HEK293 (cell line): ENCODE results near the gene FSIP1.

Experiments used
- CTCF ChIA-PET: fragments of 350-600 bp; formaldehyde crosslinking; extraction: SDS; loops from one replicate; lab custom pipeline; 2021; ENCODE audit warnings: antibody characterized with exemption; lab: Yijun Ruan, JAX
- POLR2A ChIA-PET: fragments of 300-600 bp; formaldehyde crosslinking; extraction: SDS; loops from one replicate; lab custom pipeline; 2020; ENCODE audit warnings: antibody characterized with exemption, inconsistent platforms; lab: Yijun Ruan, JAX
- H3K27ac ChIP-seq: fragments of 200-500 bp; sonication (Bioruptor generic); 2 replicates; pipeline ENCODE4 v1.5.1; 2014; ENCODE audit warnings: low read depth, low read length, control low read depth, inconsistent platforms; ENCODE audit errors: extremely low read depth
- H3K36me3 ChIP-seq, 2 experiments: fragments of 200-500 bp in 1 of 2; sonication (Bioruptor generic) in 1 of 2; 1 replicate in 1 of 2; 2 replicates in 1 of 2; pipeline ENCODE4 v1.5.1; 2014 to 2017; ENCODE audit warnings: inconsistent platforms in 2 of 2, low read length in 2 of 2; ENCODE audit not compliant: control insufficient read depth in 2 of 2, insufficient read depth in 1 of 2
- H3K4me1 ChIP-seq: fragments of 200-500 bp; sonication (Bioruptor generic); 2 replicates; pipeline ENCODE4 v1.5.1; 2014; ENCODE audit warnings: mild to moderate bottlenecking, low read length, inconsistent platforms; ENCODE audit not compliant: control insufficient read depth, insufficient read depth
- H3K4me3 ChIP-seq: 2 replicates; pipeline ENCODE4 v1.5.1; 2011; ENCODE audit warnings: low read depth, mild to moderate bottlenecking, control low read depth, low read length, moderate library complexity
- H3K9me3 ChIP-seq: fragments of 200-500 bp; sonication (Bioruptor generic); 2 replicates; pipeline ENCODE4 v1.5.1; 2014; ENCODE audit warnings: low read depth, low read length, inconsistent platforms; ENCODE audit not compliant: control insufficient read depth, insufficient read depth
- EGR2 ChIP-seq: fragments of 450-650 bp; formaldehyde crosslinking; IDR thresholded peaks from 2 replicates; pipeline ENCODE4 v1.5.1; 2016; ENCODE audit warnings: low read depth, missing biosample characterization, missing genetic modification characterization
- GLIS1 ChIP-seq: fragments of 450-650 bp; formaldehyde crosslinking; IDR thresholded peaks from 2 replicates; pipeline ENCODE4 v1.5.1; 2016; ENCODE audit warnings: missing biosample characterization, missing genetic modification characterization
- SALL2 ChIP-seq: fragments of 450-650 bp; formaldehyde crosslinking; IDR thresholded peaks from 2 replicates; pipeline ENCODE4 v1.5.0; 2017; ENCODE audit warnings: missing biosample characterization, mild to moderate bottlenecking, missing genetic modification characterization, borderline replicate concordance
- ZFHX2 ChIP-seq: fragments of 450-650 bp; formaldehyde crosslinking; conservative IDR thresholded peaks from 2 replicates; pipeline ENCODE4 v1.5.1; 2016; ENCODE audit warnings: missing biosample characterization, missing genetic modification characterization
- ZFP41 ChIP-seq: fragments of 450-650 bp; formaldehyde crosslinking; IDR thresholded peaks from 2 replicates; pipeline ENCODE4 v1.5.1; 2016; ENCODE audit warnings: missing biosample characterization, missing genetic modification characterization, borderline replicate concordance
- ZFP69B ChIP-seq: fragments of 450-650 bp; formaldehyde crosslinking; IDR thresholded peaks from 2 replicates; pipeline ENCODE4 v1.5.1; 2016; ENCODE audit warnings: missing biosample characterization, missing genetic modification characterization
- ZIC2 ChIP-seq: fragments of 450-650 bp; formaldehyde crosslinking; IDR thresholded peaks from 2 replicates; pipeline ENCODE4 v1.5.1; 2016; ENCODE audit warnings: missing biosample characterization, missing genetic modification characterization
- ZNF211 ChIP-seq: fragments of 450-650 bp; formaldehyde crosslinking; IDR thresholded peaks from 2 replicates; pipeline ENCODE4 v1.5.1; 2016; ENCODE audit warnings: low read depth, missing biosample characterization, missing genetic modification characterization
- ZNF221 ChIP-seq: fragments of 450-650 bp; formaldehyde crosslinking; IDR thresholded peaks from 2 replicates; pipeline ENCODE4 v1.5.1; 2017; ENCODE audit warnings: missing biosample characterization, missing genetic modification characterization, borderline replicate concordance
- ZNF366 ChIP-seq: fragments of 450-650 bp; formaldehyde crosslinking; conservative IDR thresholded peaks from 2 replicates; pipeline ENCODE4 v1.5.1; 2016; ENCODE audit warnings: missing biosample characterization, missing genetic modification characterization
- ZNF433 ChIP-seq: fragments of 450-650 bp; formaldehyde crosslinking; IDR thresholded peaks from 2 replicates; pipeline ENCODE4 v1.5.1; 2016; ENCODE audit warnings: missing biosample characterization, missing genetic modification characterization, low read depth
- ZNF654 ChIP-seq: fragments of 450-650 bp; formaldehyde crosslinking; IDR thresholded peaks from 2 replicates; pipeline ENCODE4 v1.5.1; 2016; ENCODE audit warnings: low read depth, missing biosample characterization, missing genetic modification characterization
- ZNF660 ChIP-seq: fragments of 450-650 bp; IDR thresholded peaks from 2 replicates; pipeline ENCODE4 v1.5.1; 2018; ENCODE audit warnings: missing biosample characterization, mild to moderate bottlenecking, missing genetic modification characterization
- ZSCAN16 ChIP-seq: fragments of 450-650 bp; formaldehyde crosslinking; IDR thresholded peaks from 2 replicates; pipeline ENCODE4 v1.5.1; 2016; ENCODE audit warnings: missing biosample characterization, missing genetic modification characterization
- ZSCAN30 ChIP-seq: fragments of 450-650 bp; IDR thresholded peaks from 2 replicates; pipeline ENCODE4 v1.5.1; 2018; ENCODE audit warnings: missing biosample characterization, mild to moderate bottlenecking, missing genetic modification characterization, moderate library complexity
- ZXDB ChIP-seq: fragments of 450-650 bp; formaldehyde crosslinking; IDR thresholded peaks from 2 replicates; pipeline ENCODE4 v1.5.1; 2016; ENCODE audit warnings: missing biosample characterization, missing genetic modification characterization
- TF ChIP-seq, protein P1 (sequence below): fragments of 450-650 bp; formaldehyde crosslinking; IDR thresholded peaks from 2 replicates; pipeline ENCODE4 v1.5.1; 2017; ENCODE audit warnings: missing biosample characterization, missing genetic modification characterization
- TF ChIP-seq, protein P2 (sequence below): fragments of 450-650 bp; formaldehyde crosslinking; IDR thresholded peaks from 2 replicates; pipeline ENCODE4 v1.5.1; 2016; ENCODE audit warnings: missing biosample characterization, missing genetic modification characterization
- TF ChIP-seq, protein P3 (sequence below): fragments of 450-650 bp; formaldehyde crosslinking; IDR thresholded peaks from 2 replicates; pipeline ENCODE4 v1.5.1; 2017; ENCODE audit warnings: missing biosample characterization, missing genetic modification characterization
- TF ChIP-seq, protein P4 (sequence below): sonication (generic); formaldehyde crosslinking; IDR thresholded peaks from 2 replicates; pipeline ENCODE4 v1.8.1; 2022; ENCODE audit warnings: mild to moderate bottlenecking, moderate library complexity, missing genetic modification reagents
- TF ChIP-seq, protein P5 (sequence below): fragments of 450-650 bp; formaldehyde crosslinking; IDR thresholded peaks from 2 replicates; pipeline ENCODE4 v1.5.1; 2016; ENCODE audit warnings: missing biosample characterization, missing genetic modification characterization
- TF ChIP-seq, protein P6 (sequence below): fragments of 450-650 bp; formaldehyde crosslinking; IDR thresholded peaks from 2 replicates; pipeline ENCODE4 v1.5.1; 2016; ENCODE audit warnings: missing biosample characterization, missing genetic modification characterization

The FSIP1 gene

DNA sequence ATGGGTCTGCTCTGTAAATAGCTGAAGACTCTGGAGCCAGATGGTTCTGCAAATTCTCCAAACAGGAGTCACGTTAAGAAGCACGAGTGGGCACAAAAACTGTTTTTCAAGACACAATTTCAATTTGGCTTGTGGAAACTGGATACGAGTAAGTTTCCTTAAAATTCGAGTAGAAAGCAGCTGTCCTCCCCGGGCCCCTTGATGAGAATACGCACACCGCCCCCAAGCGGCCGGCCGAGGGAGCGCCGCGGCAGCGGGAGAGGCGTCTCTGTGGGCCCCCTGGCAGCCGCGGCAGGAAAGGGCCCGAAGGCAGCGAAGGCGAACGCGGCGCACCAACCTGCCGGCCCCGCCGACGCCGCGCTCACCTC is 202.5 kb downstream of the FSIP1 start:
- POLR2A ChIA-PET, result interaction anchor here (1.1 to 3.6 kb wide), 7 partner anchors 139 to 408 kb away, joined by 3 to 18 read pairs (median 6); no protein-coding TSS in a partner anchor

DNA sequence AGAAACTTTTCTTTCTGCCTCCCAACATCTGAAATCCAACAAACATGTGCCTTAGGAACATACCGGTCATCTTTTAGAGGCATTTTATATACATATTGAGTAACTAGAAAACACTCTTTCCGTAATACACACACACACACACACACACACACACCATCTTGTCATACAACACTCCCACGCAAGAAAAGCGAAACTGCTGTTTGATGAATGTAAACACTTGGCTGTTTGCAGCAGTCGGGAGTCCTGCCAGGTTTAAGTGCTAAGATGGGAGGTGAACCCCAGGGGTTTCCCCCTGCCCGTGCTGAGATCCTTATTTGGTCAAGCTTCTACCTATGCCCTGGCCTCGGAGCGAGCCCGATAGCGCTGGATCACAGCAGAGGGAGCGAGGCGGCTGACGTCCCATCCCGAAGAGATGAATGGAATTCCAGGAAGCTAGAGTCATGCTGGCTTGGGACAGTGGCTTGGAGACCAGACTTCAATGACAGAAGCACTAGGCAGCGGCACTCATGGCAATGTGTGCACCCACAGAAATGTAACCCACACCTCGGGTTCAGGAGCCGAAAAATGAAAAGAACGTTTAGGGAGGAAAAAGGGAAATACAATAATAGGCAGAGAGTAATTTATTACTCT is 203.0 kb downstream of the FSIP1 start:
- H3K27ac ChIP-seq, result no peak overlapping the region; the same call in 1 of the 2 replicates
- ChIA-PET CTCF (interaction anchor here (0.5 to 2.3 kb wide), 15 partner anchors 64 to 784 kb away, joined by 3 to 21 read pairs (median 4); no protein-coding TSS in a partner anchor), POLR2A (interaction anchor here (1.6 to 3.6 kb wide), 5 partner anchors 141 to 407 kb away, joined by 5 to 18 read pairs (median 6); no protein-coding TSS in a partner anchor)
- 0 out of 2 replicates have a peak, but pooled peaks have one; percentile 59 for TF ChIP-seq SALL2
- TF ChIP-seq, protein P1, sequence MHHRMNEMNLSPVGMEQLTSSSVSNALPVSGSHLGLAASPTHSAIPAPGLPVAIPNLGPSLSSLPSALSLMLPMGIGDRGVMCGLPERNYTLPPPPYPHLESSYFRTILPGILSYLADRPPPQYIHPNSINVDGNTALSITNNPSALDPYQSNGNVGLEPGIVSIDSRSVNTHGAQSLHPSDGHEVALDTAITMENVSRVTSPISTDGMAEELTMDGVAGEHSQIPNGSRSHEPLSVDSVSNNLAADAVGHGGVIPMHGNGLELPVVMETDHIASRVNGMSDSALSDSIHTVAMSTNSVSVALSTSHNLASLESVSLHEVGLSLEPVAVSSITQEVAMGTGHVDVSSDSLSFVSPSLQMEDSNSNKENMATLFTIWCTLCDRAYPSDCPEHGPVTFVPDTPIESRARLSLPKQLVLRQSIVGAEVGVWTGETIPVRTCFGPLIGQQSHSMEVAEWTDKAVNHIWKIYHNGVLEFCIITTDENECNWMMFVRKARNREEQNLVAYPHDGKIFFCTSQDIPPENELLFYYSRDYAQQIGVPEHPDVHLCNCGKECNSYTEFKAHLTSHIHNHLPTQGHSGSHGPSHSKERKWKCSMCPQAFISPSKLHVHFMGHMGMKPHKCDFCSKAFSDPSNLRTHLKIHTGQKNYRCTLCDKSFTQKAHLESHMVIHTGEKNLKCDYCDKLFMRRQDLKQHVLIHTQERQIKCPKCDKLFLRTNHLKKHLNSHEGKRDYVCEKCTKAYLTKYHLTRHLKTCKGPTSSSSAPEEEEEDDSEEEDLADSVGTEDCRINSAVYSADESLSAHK (tag by site-specific recombination), result 0 out of 2 replicates have a peak, but pooled peaks have one; percentile 32
- TF ChIP-seq ZNF433, result no peak
- no peak for TF ChIP-seq ZFP41 (tag by site-specific recombination)
- TF ChIP-seq, protein P2, sequence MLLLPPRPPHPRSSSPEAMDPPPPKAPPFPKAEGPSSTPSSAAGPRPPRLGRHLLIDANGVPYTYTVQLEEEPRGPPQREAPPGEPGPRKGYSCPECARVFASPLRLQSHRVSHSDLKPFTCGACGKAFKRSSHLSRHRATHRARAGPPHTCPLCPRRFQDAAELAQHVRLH (tag by site-specific recombination), result peak; percentile 39; the same call in 1 of the 2 replicates
- TF ChIP-seq ZXDB (tag by site-specific recombination), result peak; percentile 61
- TF ChIP-seq EGR2 (tag by site-specific recombination), result peak; percentile 35
- TF ChIP-seq GLIS1 (tag by site-specific recombination), result peak; percentile 72
- peak; percentile 90 for TF ChIP-seq ZFHX2 (tag by site-specific recombination)
- TF ChIP-seq ZNF211 (tag by site-specific recombination), result no peak
- TF ChIP-seq ZNF366 (tag by site-specific recombination), result peak; percentile 40; the same call in 1 of the 2 replicates
- TF ChIP-seq, protein P3, sequence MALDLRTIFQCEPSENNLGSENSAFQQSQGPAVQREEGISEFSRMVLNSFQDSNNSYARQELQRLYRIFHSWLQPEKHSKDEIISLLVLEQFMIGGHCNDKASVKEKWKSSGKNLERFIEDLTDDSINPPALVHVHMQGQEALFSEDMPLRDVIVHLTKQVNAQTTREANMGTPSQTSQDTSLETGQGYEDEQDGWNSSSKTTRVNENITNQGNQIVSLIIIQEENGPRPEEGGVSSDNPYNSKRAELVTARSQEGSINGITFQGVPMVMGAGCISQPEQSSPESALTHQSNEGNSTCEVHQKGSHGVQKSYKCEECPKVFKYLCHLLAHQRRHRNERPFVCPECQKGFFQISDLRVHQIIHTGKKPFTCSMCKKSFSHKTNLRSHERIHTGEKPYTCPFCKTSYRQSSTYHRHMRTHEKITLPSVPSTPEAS (tag by site-specific recombination), result peak; percentile 80
- peak; percentile 80 for TF ChIP-seq ZIC2
- H3K4me1 ChIP-seq, result no peaks in the 10 kb centered on the region
- no peaks in the 10 kb centered on the region for H3K36me3 ChIP-seq
- no peaks in the 10 kb centered on the region for H3K9me3 ChIP-seq
- peak overlapping the region; percentile 38 for H3K4me3 ChIP-seq

More for the DNA sequence above, 202.5 kb downstream of the FSIP1 start:
- TF ChIP-seq ZNF654 (tag by site-specific recombination) (peak; percentile 56), ZFP69B (tag by site-specific recombination) (peak; percentile 93), ZNF221 (tag by site-specific recombination) (no peak), ZSCAN16 (tag by site-specific recombination) (no peak), ZSCAN30 (tag by site-specific recombination) (0 out of 2 replicates have a peak, but pooled peaks have one; percentile 46), ZNF660 (tag by site-specific recombination) (peak; percentile 58; the same call in 1 of the 2 replicates)
- TF ChIP-seq, protein P4, sequence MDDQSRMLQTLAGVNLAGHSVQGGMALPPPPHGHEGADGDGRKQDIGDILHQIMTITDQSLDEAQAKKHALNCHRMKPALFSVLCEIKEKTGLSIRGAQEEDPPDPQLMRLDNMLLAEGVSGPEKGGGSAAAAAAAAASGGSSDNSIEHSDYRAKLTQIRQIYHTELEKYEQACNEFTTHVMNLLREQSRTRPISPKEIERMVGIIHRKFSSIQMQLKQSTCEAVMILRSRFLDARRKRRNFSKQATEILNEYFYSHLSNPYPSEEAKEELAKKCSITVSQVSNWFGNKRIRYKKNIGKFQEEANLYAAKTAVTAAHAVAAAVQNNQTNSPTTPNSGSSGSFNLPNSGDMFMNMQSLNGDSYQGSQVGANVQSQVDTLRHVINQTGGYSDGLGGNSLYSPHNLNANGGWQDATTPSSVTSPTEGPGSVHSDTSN (CRISPR knock-in tag), result peak; percentile 15; the same call in 1 of the 2 replicates
- TF ChIP-seq, protein P5, sequence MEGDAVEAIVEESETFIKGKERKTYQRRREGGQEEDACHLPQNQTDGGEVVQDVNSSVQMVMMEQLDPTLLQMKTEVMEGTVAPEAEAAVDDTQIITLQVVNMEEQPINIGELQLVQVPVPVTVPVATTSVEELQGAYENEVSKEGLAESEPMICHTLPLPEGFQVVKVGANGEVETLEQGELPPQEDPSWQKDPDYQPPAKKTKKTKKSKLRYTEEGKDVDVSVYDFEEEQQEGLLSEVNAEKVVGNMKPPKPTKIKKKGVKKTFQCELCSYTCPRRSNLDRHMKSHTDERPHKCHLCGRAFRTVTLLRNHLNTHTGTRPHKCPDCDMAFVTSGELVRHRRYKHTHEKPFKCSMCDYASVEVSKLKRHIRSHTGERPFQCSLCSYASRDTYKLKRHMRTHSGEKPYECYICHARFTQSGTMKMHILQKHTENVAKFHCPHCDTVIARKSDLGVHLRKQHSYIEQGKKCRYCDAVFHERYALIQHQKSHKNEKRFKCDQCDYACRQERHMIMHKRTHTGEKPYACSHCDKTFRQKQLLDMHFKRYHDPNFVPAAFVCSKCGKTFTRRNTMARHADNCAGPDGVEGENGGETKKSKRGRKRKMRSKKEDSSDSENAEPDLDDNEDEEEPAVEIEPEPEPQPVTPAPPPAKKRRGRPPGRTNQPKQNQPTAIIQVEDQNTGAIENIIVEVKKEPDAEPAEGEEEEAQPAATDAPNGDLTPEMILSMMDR (tag by site-specific recombination), result peak; percentile 50; the same call in 1 of the 2 replicates
- TF ChIP-seq, protein P6, sequence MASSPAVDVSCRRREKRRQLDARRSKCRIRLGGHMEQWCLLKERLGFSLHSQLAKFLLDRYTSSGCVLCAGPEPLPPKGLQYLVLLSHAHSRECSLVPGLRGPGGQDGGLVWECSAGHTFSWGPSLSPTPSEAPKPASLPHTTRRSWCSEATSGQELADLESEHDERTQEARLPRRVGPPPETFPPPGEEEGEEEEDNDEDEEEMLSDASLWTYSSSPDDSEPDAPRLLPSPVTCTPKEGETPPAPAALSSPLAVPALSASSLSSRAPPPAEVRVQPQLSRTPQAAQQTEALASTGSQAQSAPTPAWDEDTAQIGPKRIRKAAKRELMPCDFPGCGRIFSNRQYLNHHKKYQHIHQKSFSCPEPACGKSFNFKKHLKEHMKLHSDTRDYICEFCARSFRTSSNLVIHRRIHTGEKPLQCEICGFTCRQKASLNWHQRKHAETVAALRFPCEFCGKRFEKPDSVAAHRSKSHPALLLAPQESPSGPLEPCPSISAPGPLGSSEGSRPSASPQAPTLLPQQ (tag by site-specific recombination), result peak; percentile 97
- H3K9me3 ChIP-seq, result no peaks in the 10 kb centered on the region
- no peaks in the 10 kb centered on the region for H3K4me1 ChIP-seq
- CTCF ChIA-PET, result interaction anchor here (0.6 to 2.3 kb wide), 15 partner anchors 64 to 873 kb away, joined by 3 to 21 read pairs (median 4); no protein-coding TSS in a partner anchor
- H3K36me3 ChIP-seq, result no peaks in the 10 kb centered on the region
- H3K27ac ChIP-seq, result peak overlapping the region; percentile 59; the same call in 1 of the 2 replicates
- peak overlapping the region; percentile 53 for H3K4me3 ChIP-seq
